ENCODE measurements around the gene RUBCNL. TPM values are rescaled to one million over a fixed set of nuclear protein-coding genes. Genes with fewer than 3 reads are reported as not detected.
A peak's percentile ranks its signal among the peaks of the same experiment; 100 is the strongest.

Gene RUBCNL
- total and polyA plus RNA-seq, 2 experiments from 2014 or later = 4.2 to 5.9 TPM

GRCh38 chr13:46339035-46339666, 47.9 kb downstream of the RUBCNL start:
- no peak overlapping the region for H3K27ac Mint-ChIP-seq
- no peak for ATAC-seq
- Histone ChIP-seq H3F3A (replicated peaks; ENCODE audit: low read depth) (no peaks in the 10 kb centered on the region), H3K27me3 (ENCODE audit: insufficient read depth) (no peaks in the 10 kb centered on the region), H3K27ac (ENCODE audit: low read depth) (no peak overlapping the region), H3K4me1 (ENCODE audit: insufficient read depth) (no peaks in the 10 kb centered on the region), H3K4me2 (no peak overlapping the region), H3K4me3 (no peak overlapping the region), H3K9me2 (ENCODE audit: insufficient read depth) (0 out of 2 replicates have a peak, but pooled peaks cover 4% of the 10 kb centered on the region), H3K79me2 (replicated peaks; ENCODE audit: insufficient read depth) (no peaks in the 10 kb centered on the region), H4K20me1 (replicated peaks; ENCODE audit: insufficient read depth) (no peaks in the 10 kb centered on the region), H2AFZ (peak overlapping the region; percentile 3; the same call in 1 of the 2 replicates), H3K36me3 (ENCODE audit: insufficient read depth) (no peaks in the 10 kb centered on the region)
- H3K9me3 Mint-ChIP-seq = peaks cover 7% of the 10 kb centered on the region
- H3K4me1 Mint-ChIP-seq = no peaks in the 10 kb centered on the region
- no peaks in the 10 kb centered on the region for H3K27me3 Mint-ChIP-seq (ENCODE audit: insufficient read depth, low read depth, poor library complexity)
- H3K36me3 Mint-ChIP-seq (ENCODE audit: low read depth) = no peaks in the 10 kb centered on the region; the same call in 2 of the 3 replicates
- DNase-seq (ENCODE audit: low spot score) = no peak
- TF ChIP-seq JUNB (IDR thresholded peaks at IDR 0.05; ENCODE audit: unreplicated experiment) (no peak), POLR2AphosphoS5 (IDR thresholded peaks at IDR 0.05; ENCODE audit: low read depth) (no peak), STAT1 (IDR thresholded peaks at IDR 0.05; ENCODE audit: unreplicated experiment) (no peak), CTCF (conservative IDR thresholded peaks at IDR 0.05; ENCODE audit: low read depth in 2 of 2) (no peak), ZNF462 (CRISPR knock-in tag; IDR thresholded peaks at IDR 0.05) (no peak), ZNF331 (CRISPR knock-in tag; IDR thresholded peaks at IDR 0.05; ENCODE audit: low read depth) (no peak), EZH2phosphoT487 (IDR thresholded peaks at IDR 0.05; ENCODE audit: unreplicated experiment) (no peak), ZNF114 (CRISPR knock-in tag; IDR thresholded peaks at IDR 0.05) (no peak), REST (IDR thresholded peaks at IDR 0.05; ENCODE audit: unreplicated experiment) (no peak), NANOG (IDR thresholded peaks at IDR 0.05; ENCODE audit: borderline replicate concordance) (no peak), ETS1 (IDR thresholded peaks at IDR 0.05) (no peak), CREB1 (CRISPR knock-in tag; IDR thresholded peaks at IDR 0.05; ENCODE audit: low read depth) (no peak), EZH2 (IDR thresholded peaks at IDR 0.05; ENCODE audit: low read depth, unreplicated experiment) (no peak)
- no peak overlapping the region for H3K4me3 Mint-ChIP-seq
